Esophagus squamous epithelium (tissue), 4 donors: ENCODE measurements around the gene SLC9C2.

ENCODE experiments used
- POLR2A ChIP-seq, 4 donors: fragments of 450-650 bp; IDR thresholded peaks; one replicate each; pipeline ENCODE4 v1.6.1; 2017; ENCODE audit warnings: antibody characterized with exemption in 4 of 4, mild to moderate bottlenecking in 4 of 4, moderate library complexity in 3 of 4
- TF ChIP-seq, protein P1 (sequence below), 6 experiments: fragments of 450-650 bp in 4 of 6; fragments of 200-600 bp in 2 of 6; sonication (generic) in 2 of 6; IDR thresholded peaks; one replicate each; pipeline ENCODE4 v1.5.1; 2016 to 2019; ENCODE audit warnings: antibody characterized with exemption in 6 of 6, mild to moderate bottlenecking in 4 of 6, moderate library complexity in 4 of 6

DNA sequence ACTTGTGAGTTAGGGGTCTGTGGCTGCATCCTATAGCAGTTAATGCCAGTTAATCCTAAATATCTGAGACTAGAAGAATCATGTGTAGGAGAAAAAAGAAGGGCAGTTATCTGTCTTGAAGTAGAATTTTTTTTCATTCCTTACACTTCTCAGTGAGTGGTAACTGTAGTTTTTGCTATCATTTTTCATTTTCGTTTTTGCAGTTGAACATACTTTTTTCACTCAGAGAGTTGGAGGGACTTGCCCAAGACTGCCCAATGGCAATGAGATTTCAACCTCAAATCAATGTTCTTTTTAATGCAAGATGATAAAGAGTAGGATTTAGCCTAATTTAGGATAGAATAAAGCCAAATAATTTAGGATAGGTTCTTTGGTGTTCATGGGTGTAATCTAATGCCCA, 120.2 kb downstream of the SLC9C2 start:
- TF ChIP-seq POLR2A (IDR thresholded peaks at IDR 0.05) = no peak
- TF ChIP-seq, protein P1, sequence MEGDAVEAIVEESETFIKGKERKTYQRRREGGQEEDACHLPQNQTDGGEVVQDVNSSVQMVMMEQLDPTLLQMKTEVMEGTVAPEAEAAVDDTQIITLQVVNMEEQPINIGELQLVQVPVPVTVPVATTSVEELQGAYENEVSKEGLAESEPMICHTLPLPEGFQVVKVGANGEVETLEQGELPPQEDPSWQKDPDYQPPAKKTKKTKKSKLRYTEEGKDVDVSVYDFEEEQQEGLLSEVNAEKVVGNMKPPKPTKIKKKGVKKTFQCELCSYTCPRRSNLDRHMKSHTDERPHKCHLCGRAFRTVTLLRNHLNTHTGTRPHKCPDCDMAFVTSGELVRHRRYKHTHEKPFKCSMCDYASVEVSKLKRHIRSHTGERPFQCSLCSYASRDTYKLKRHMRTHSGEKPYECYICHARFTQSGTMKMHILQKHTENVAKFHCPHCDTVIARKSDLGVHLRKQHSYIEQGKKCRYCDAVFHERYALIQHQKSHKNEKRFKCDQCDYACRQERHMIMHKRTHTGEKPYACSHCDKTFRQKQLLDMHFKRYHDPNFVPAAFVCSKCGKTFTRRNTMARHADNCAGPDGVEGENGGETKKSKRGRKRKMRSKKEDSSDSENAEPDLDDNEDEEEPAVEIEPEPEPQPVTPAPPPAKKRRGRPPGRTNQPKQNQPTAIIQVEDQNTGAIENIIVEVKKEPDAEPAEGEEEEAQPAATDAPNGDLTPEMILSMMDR (IDR thresholded peaks at IDR 0.05) = no peak
